GM19240 (cell line): ENCODE data around the gene FHOD3.

Experiments
- DNase-seq: peaks from one replicate; pipeline ENCODE4 v3.0.0; 2011; ENCODE audit warnings: low spot score; ENCODE audit not compliant: insufficient read length

FHOD3 gene

DNA sequence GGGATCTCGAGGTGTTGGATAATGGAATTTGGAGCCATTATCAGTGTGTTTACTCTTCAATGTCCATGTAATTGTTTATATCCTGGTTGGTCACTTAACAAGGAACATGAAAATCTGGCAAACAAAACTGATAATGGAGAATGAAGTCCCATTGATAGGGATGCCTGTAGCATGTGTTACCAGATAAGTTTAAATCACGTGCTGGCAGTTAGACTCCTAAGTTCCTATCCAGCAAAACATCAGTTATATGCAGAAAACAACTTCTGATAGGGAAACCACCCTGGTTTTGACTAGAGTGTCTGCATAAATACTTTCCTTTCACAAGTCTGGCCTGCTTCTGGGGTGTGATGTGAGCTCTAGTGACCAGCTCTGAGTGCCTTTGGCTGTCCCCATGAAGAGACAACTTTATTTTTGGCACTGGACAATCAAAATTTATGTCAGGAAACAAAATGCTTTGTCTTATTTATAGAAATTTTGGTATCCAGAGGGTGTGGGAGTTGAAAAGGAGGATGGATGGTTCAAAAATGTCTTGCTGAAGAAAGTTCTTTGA, 82.0 kb downstream of the FHOD3 start:
- DNase-seq, result no peak

DNA sequence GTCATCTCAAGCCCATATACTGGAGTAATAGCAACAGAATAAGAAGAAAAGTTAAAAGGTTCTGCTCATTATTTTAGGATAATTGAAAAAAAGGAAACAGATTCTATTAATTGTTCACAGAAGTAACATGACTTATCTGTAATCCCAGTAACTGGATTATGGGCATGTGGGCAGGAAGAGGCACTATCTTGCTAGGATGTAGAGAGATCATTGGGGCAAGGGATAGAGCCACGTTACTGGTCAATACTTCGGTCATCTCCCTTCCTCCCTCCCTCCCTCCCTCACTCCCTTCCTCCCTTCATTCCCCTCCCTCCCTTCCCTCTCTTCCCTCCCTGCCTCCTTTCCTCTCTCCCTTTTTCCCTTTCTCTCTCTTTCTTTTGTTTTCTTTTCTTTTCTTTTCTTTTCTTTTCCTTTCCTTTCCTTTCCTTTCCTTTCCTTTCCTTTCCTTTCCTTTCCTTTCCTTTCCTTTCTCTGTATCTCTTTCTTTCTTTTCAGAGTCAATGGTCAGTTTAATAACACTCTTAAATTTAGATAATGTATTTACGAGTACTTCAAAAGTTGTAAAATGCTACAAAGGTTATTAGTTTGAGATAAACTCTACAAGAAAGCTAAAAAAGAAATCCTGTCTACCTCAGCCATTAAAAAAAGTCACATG, 82.8 kb downstream of the FHOD3 start:
- no peak for DNase-seq

DNA sequence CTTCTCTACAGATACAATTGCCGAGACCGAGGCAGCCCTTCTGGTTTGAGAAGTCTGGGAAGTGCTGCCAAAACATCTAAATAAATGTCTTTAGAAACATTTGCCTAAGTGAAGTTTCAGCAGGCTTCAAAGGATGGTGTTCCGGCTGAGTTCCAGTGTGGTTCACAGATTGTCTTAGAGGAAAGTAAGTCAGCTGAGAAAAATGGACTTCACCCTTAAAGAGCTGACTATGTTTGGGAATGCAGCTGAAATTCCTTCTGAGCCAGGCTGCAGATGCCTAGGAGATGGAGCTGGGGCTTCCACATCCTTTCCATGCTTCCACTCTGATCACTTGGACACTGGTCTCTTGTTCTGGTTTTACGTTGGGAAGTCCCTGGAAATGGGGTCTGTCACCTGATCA, 83.6 kb downstream of the FHOD3 start:
- no peak for DNase-seq

DNA sequence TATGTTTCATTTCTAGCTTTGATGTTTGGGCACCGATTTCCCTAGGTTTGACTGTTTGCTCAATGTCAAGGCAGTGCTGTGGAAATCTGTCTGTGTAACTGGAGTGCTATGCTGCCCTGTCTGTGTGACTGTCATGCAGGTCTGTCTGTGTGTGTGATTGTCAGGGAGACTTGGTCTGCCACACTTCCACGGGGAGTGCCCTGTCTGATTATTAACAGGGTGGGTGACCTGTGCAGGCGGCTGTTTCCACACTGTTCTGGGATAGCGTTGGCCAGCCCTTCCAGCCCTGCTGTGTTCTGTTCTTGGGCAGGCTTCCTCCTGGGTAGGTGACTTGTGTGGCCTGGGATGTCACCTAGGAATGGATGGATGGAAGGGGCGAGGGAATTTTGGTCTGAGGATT, 85.3 kb downstream of the FHOD3 start:
- no peak for DNase-seq

DNA sequence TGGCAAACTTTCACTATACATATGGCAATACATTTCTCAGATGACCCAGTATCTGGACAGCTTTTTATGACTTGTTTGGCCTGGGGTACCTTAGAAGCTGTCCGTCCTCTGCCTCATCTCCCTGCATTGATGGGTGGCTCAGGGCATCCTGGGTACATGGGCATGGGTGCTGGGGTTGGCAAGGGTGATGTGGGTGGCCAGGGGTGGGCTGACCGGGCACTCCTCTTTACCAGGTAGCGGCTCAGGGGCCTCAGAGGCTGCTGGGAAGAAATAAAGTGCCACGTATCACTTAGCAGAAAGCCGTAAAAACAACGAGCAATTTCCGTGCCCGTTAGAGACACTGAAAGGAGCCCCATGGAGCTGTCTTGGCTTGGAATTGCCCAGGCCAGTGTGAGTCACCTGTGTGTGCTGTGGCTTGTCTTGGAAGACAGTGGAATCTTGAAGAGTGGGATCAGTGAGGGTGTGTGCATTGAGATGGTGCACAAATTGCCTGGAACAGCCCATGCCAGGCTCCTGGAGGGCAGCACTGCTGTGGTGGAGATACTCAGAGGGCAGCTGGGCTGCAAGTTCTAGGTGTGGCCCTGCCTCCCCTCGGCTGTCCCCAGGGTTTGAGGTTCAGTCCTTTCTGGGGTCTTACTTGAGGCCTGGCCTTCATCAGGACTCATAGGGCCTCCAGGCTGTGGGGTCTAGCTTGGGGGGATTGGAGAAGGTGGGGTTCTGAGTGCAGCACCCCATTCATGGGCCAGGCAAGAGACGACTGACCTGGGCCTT, 88.8 kb downstream of the FHOD3 start:
- DNase-seq, result no peak

DNA sequence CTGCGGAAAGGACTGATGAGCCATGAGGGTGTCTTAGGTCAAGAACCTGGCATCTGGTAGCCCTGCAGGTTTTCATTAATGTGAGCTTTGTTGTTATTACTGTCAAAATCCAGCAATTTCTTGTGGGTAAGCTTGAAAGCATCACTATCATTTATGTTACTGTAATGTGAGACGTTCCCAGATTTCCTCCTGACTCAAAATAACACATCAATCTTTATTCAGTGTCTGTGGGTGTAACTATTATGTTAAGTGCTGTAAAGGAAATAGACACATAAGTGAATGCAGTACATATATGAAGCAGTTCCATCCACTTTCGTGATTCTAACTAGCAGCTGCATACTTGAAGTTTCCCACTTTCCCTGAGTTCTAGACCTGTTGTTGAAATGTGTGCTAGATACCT, 89.8 kb downstream of the FHOD3 start:
- no peak for DNase-seq

DNA sequence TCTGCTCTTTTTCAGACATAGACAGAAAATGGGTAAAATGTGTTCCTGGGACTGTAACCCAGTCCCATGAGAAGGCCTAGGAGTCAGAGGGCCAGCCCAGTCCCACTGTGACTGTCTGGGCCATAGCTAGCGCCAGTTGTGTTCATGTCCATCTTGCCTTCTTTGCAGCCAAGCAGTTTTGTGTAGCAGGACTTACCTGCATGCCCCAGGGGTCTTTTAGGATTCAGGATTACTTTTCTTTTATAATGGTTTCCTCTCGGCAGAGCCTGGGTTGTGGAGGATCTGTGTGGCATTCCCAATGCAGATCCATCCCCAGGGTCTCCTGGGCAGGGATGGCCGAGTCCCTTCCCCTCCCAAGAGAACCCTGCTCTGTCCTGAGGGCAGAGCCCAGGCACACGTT, 90.8 kb downstream of the FHOD3 start:
- no peak for DNase-seq

DNA sequence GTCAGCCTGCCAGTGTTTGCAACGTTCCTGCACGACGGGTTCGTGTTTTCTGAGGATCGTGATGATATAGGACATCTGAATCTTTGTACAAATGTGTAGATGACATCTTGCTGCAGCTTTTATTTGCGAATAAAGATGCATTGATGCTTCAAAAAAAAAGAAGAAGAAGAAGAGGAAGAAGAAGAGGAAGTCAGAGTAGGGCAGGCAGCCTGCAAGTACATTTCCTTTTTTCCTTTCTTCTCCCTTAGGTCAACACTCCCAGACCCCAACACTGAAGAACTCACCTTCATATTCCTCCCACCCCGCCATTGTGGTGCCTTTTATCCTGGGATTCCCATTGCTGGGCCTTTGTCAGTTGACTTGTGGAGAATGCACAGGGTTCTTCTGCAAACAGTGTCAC, 91.5 kb downstream of the FHOD3 start:
- no peak for DNase-seq

DNA sequence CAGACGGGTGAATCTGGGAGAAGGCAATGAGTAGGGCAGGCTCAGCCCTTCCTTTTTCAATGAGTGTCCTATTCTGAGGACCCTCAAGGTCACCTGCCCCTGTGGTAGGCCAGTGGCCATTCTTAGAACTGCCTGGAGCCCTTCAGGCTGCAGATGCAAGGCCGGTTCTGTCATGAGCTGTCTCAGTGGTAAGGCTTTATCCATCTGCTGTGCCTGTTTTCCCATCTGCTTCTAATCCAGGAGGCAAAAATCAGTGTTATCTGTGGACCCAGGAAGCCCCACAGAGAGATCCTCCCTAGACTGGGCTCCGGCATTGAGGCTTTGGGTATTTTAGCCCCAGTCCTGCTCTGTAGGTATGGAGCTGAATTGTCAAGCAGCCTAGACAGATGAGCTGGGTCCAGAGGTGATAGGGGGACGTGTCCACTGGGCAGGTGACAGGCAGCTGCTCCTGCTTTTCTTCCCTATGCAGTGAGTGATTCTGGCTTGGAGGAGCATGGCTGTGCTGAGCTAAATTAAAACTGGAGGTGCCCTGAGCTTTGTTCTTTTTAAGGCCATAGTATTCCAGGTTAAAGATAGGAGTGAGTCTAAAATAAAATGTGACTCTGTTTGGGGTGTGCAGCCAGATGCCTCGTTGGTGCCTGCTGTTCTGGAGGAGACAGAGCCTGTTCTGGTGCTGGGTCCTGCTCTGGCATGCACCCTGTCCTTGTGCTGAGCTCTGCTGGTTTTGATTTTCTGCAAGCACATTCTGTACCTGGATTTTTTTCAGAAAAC, 92.5 kb downstream of the FHOD3 start:
- DNase-seq, result no peak

DNA sequence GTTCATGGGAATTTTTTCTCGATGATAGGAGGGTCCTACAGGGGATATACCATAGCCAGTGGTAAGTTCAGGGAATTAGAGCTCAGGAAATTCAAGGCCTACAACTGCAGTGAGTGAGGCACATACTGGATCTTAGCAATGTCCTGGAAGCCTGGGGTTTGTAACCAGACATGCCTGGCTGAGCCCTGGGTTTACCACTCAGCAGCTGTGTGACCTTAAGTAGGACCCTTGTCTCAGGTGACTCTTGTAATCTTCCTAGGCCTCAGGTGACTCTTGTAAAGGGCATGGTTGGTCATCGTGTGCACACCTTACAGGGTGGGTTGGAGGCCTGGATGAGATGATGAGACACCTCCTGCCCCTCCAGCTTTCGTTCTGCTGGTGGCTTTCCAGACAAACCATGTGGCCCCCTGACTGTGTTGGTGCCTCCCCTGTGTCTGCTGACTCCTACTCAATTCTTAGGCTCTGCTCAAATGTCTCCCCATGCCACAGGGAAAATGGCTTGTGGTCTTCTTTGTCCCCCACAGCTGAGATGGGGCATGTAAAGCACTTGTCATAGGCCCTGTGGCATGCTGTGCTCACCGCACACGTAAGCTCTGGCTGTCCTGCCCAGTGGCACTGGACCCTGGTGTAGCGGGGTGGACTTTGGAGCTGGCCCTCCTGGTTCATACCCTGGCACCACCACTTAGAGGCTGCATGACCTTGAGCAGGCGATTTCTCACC, 94.1 kb downstream of the FHOD3 start:
- DNase-seq, result no peak

DNA sequence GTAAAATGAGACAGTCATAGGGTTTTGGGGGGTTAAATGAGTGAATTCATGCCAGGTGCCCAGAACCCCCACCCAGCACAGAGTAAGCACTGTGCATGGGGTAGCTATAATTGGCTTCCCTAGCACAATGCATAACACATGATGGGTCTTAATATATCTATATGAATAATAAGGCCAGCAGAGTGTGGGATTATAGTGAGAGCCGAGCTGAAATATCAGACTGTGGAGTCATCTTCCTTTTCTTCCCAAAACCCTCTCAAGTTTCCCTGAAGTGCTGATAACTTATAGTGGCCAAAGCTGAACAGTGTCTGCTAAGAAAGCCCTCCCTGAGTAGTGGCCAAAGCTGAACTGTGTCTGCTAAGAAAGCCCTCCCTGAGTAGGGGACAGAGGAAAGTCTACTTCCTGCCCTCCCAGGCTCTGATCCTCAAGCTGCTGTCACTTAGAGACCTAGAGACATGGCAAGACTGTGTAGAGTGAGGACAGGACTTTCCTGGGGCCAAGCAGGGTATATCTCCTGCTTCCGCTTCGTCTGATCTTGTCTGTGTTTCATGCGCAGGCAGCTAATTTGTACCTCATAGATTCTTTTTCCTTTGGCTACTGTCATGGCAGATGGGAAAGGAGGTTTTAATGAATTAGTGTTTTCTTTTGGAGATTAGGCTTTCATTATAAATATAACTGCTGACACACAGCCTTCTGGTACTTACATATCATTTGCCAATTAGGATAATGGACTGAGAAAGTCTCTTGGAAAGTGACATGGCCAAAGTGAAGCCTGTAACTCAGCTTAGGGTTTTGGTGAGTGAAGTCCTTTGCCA, 94.9 kb downstream of the FHOD3 start:
- DNase-seq, result no peak

DNA sequence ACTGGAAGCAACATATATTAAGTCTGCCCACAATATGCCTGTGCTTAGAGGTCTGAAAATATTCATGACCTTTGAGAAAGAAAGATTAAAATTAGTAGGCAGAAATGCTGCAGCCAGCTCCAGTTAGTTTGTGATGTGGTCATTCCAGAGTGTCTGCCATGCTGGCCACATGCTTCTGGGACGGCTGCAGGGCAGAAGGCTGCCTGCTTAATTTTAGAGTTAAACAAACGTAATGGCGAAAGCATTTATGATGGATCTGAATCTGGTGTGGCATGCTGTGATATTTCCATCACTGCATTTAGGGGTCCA, 95.4 kb downstream of the FHOD3 start:
- no peak for DNase-seq

DNA sequence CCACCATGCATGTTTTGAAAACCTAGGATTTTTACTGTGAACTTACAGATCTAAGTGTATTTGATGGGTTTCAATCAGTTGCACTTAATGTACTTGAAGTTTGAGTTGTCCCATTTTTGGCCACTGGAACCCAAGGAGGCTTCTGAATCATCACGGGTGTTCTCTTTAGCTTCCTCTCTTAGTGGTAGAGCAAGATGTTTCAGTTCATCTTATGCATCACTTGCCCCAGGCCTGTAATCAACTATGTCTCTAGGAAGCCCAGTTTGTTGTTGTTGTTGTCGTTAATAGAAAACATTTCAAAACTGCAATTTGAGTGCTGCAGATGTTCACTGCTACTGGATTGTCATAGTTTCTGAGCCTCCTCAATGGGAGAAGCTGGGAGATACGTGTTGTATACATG, 97.0 kb downstream of the FHOD3 start:
- DNase-seq, result no peak

DNA sequence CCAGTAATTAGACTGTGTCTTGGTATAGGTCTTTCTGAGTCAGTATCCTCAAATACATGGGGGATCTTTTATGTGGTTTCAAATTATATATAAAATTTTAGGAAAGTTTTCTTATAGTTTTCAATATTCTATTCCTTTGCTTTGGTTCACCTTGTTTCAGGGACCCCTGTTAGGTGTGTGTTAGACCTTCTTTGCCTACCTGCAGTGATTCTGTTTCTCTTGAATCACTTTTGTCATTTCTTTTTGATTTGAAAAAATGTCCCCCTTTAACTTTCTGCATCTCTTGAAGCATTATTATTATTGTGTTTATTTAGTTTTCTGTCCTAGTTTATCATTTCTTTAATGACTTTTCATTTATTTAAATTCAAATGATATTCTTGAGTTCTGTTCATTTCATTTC, 98.7 kb downstream of the FHOD3 start:
- DNase-seq, result no peak

DNA sequence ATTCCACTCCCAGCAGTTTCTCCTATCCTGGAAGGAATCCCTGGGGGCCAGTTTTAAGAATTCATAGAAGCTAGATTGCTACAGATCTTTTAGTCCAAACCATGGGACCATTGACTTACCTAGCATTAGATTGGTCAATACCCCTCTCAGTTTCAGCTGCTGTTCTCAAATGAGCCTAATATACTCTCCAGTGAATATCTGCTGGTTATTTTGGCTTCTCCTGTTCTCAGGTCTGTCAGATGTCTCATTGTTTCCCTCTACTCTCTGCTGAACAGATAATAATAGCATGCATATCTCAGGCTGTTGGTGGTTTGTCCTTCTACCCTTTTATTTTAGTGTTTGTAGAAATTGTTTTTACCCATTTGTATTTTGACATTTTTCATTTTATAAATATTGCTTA, 99.5 kb downstream of the FHOD3 start:
- no peak for DNase-seq

DNA sequence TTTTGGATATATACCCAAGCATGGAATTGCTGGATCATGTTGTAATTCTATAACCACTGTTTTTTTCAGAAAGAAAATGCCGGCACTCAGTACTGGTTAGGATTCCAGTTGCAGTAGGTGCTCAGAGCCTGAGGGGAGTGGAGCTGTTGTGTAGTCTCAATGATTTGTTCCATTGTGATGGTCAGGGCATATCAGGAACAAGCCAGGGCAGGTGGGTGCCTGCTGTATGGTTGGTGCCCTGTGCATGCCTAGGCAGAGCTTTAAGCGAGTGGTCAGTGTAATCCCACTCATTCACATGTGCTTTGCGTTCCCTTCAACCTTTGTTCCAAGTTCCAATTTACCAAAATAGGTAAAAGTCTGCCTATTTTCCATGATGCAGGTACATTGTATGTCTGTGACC, 100.9 kb downstream of the FHOD3 start:
- no peak for DNase-seq

DNA sequence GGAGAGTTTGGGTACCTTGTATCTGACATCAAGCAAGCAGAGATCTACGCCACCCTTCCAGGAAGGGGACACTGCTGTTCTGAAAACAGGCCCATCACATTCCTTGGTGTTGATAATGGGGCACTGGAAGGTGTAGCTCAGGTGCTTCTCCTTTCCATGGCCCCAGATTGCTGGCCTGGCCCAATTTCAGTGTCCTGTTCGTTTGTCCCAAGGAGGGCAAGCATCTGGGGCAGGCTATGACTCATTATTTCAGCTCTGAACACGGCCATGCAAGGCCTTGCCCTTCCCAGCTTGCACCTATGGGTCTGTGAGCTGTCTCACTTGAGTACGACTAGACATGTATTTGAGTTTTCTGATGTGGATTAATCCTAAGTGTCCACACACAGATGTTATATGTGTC, 101.5 kb downstream of the FHOD3 start:
- DNase-seq, result no peak

DNA sequence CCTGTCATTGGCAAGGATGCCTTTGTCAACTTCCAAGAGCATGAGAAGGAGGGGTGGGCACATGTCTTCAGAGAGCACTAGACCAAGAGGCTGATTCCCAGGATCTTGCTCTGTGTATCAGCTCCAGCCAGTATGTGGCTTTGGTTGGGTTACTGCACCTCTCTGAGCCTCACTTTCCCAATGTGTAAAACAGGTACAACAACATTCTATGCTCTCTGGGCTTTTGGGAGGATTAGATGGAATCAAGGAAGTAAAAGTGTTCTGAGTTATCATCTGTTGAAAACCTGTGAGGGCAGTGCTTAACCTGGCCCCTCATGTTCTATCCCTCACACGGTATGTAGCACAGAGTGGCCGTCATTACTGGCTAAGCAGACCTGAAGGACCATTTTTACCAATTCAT, 103.9 kb downstream of the FHOD3 start:
- no peak for DNase-seq

DNA sequence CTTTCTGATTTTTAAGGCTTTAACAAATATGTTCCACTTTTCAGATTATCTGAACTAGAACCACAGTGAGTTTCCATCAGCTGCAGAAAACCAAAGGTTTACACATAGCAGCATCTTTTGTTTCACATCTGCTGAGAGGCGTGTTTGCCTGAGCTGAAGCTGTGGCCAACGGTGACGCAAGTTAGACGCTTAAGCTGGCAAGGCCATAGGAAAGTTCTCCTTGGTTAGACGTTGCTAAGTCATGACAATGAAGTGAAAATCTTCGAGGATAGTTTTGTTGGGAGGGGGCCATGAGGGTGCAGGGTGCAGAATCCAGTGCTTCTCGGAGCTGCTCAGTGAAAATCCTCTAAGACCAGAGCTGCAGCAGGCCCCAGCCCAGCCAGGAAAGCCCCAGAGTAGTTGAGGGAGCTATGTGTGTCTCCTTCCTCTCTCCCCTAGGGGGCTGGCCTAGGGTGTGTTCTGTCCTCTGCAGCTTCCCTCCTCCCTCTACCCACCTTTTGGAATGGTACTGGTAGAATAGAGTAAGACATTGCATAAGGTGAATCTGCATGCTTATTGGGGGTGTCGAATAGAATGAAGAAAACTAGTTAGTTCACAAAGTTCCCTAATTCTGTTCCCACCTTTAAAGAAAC, 105.4 kb downstream of the FHOD3 start:
- DNase-seq, result no peak
